SK-N-SH (cell line): Measurements from ENCODE around the gene MATN1.

ENCODE experiments used
- CHD2 ChIP-seq: fragments of 150-350 bp; IDR thresholded peaks from 2 replicates; pipeline ENCODE4 v1.6.1; 2018; ENCODE audit warnings: low read length; ENCODE audit not compliant: partially characterized antibody
- POLR2AphosphoS5 ChIP-seq: IDR thresholded peaks from 2 replicates; pipeline ENCODE4 v1.6.1; 2012; ENCODE audit warnings: low read depth, low read length
- REST ChIP-seq: IDR thresholded peaks from 2 replicates; pipeline ENCODE4 v1.6.1; 2012; ENCODE audit warnings: mild to moderate bottlenecking, low read depth, low read length, moderate library complexity
- TCF12 ChIP-seq: IDR thresholded peaks from 2 replicates; pipeline ENCODE4 v1.4.0; 2012
- TF ChIP-seq, protein P1 (sequence below): fragments of 200-600 bp; sonication (generic); IDR thresholded peaks from 2 replicates; pipeline ENCODE4 v1.6.1; 2017; ENCODE audit warnings: antibody characterized with exemption, mild to moderate bottlenecking, moderate library complexity

DNA sequence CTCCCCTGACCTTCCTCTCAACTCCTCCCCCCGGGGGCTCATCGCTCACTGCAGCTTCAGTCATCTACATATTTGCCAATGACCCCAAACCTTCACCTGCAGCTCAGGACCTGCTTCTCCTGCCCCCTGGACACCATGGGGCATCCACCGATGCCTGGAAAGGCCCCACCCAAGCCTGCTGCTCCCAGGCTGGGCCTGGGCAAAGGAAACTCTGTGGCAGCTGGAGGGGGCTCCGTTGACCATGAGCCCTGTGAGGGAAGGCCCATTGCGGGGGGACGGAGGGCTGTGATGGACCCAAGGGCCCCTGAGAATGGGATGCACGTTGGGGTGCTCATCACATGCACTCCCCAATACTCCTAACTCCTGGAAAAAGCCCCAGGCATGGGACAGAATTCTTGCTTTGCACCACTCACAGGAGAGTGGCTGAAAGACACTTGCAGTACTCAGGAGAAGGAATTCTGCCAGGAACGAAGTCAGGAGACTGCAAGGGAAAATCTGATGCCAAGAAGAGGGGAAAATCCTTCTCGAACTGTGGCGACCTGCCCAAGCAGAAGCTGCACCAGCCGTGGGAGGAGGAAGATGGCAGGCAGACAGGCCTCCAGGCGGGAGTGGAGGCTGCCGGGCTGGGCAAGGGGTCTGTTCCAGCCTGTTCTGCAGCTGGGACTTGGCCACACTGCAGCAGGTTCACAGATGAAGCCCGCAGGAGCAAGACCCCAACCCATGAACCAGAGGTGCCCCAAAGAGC is 18.4 kb downstream of the MATN1 start:
- no peak for TF ChIP-seq REST
- TF ChIP-seq, protein P1, sequence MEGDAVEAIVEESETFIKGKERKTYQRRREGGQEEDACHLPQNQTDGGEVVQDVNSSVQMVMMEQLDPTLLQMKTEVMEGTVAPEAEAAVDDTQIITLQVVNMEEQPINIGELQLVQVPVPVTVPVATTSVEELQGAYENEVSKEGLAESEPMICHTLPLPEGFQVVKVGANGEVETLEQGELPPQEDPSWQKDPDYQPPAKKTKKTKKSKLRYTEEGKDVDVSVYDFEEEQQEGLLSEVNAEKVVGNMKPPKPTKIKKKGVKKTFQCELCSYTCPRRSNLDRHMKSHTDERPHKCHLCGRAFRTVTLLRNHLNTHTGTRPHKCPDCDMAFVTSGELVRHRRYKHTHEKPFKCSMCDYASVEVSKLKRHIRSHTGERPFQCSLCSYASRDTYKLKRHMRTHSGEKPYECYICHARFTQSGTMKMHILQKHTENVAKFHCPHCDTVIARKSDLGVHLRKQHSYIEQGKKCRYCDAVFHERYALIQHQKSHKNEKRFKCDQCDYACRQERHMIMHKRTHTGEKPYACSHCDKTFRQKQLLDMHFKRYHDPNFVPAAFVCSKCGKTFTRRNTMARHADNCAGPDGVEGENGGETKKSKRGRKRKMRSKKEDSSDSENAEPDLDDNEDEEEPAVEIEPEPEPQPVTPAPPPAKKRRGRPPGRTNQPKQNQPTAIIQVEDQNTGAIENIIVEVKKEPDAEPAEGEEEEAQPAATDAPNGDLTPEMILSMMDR = no peak
- TF ChIP-seq CHD2 = no peak
- no peak for TF ChIP-seq TCF12
- no peak for TF ChIP-seq POLR2AphosphoS5
